T-helper 1 cell treated with Interleukin-12 subunit alpha and Interleukin-12 subunit beta and Interleukin-4 antibody, amounts not matched to agents 30 ng/mL and 1 ng/mL, for 36 hours (primary cell): Measurements from ENCODE around the gene CDC42BPB. TPM values are rescaled to one million over a fixed set of nuclear protein-coding genes. Genes with fewer than 3 reads are reported as not detected.

ENCODE experiments used
- intact Hi-C: fragments of 100-400 bp; cut with micrococcal nuclease; formaldehyde crosslinking; loops from one replicate; pipeline ENCODE4 v1.15.1; 2024
- total RNA-seq: library from RNA; stranded (reverse); gene quantifications from 2 replicates; pipeline ENCODE4 v1.2.3, GENCODE V29; 2022

The CDC42BPB gene
- total RNA-seq, 1 donor from 2014 or later = 1.2 TPM

DNA sequence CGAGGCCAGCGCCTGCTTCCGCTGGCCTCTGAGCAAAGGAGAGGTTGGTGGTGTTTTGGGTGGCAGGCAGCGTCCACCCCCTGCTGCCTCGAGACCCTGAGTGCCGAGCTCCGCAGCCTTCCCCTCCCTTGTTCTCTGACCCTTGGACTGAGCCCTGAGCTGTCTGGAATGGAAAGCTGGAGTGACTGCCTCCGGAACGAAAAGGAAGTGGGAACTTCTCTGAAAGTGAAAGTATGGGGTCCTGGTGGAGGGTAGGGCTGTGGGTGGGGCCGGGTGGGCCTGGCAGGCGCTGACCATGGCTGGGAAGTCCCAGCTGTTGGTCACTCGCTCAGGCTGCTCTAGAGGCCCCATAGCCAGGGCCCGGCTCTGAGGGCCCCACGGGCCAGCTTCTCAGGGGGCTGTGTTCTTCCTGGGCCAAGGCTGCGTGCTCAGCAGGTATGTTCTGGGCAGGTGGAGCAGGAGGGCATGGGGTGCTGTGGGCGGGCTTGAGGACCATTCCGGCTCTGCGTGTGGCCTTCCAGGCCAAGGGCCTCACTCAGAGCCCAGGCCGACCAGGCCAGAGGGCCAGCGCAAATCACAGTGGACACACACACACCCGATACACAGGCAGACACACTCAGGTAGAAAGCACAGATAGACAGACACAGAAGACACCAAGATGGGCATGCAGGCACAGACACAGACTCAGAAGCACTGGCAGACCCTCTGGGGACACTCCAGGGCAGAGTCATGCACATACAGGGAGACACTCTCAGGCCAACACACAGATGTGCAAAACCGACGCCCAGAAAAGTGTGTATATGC, 37.3 kb upstream of the CDC42BPB start, which contains the start of gene EXOC3L4:
TSS of gene EXOC3L4 (plus strand) at position 320 of the 804 bp plus-strand sequence. CDS start 5,495 bp downstream, outside the sequence.
- intact Hi-C loops = no loop called here

DNA sequence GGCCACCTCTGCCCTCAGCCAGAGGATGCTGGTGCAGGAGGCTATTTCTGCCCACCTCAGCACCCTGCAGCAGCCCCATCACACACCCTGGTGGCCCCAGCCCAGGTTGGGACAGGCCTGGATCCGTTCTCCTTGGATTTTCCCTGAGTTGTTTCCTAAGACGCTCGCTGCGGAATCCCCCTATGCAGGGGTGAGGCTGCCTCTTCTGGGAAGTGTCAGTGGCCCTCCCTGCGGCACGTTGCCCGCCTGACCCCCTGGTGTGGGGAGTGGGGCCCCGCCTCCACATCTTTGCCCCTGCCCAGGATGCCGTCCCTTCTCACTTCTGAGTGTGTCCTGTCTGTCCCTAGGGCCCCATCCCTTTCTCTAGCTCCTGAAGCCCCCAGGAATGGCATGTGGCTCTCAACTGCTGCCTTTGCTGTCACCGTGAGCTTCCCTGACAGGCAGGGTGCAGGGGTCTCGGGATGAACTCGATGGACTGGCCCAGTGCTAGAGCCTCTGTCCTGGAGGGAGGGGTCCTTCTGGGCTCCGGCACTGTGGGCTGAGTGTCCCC, 36.6 kb upstream of the CDC42BPB start:
- intact Hi-C loops = no loop called here

DNA sequence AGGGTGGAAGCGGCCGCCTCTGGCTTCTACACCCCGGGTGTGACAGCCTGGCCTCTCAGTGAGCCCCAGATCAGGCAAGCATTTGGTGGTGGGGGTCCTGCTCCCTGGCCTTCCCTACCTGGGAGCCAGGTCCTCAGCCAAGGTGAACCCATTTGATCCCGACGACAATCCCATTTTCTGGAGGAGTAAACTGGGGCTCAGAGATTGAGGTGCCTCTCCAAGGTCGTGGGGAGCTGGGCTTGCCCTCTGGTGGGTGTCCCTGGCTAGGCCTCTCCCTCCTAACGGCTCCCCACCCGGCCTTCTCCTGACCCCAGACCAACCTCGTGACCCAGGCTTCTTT, 34.5 kb upstream of the CDC42BPB start:
- intact Hi-C loops = loop anchor here (1.0 to 2.0 kb wide), 4 partner anchors 14 to 398 kb away; partner anchors contain the start of gene CDC42BPB

DNA sequence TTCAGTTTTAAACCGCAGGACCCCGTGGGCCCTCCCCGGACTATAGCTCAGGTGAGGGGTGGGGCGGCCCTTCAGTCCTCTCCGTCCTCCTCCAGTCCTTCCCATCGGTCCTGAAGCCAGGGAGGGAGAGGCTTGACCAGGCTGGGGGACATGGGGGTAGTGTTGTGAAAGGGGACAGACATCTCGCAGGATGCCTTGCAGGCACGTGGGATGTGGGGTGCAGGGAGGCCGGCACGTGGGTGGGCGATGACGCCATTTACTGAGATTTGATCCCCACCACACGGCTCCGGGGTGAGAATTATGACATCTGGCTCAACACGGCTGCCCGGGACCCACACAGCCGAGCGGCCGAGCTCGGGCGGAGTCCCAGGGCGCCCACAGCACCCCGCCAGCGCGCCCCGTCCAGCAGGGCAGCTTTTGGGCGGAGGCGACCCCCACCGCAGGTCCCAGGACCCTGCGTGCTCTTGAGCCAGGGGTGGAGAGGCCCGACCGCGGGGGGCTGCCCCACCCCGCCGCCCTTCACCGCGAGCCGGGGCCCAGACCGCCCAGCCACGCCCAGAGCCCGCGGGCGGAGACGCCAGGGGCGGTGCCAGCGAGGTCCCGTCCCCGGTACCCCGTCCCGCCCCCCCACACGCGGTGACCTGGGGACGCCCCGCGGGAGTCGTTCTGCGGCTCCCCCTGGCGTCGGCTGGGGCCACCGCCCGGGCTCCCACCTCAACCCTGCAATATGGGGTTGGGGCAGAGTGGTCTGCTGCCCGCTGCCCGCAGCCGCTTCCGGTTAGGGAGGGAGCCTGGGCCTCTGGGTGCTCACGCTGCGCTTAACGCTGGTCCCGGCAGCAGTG, 33.9 kb upstream of the CDC42BPB start:
- intact Hi-C loops = loop anchor here (1.0 to 2.0 kb wide), 4 partner anchors 13 to 397 kb away; partner anchors contain the start of gene CDC42BPB

DNA sequence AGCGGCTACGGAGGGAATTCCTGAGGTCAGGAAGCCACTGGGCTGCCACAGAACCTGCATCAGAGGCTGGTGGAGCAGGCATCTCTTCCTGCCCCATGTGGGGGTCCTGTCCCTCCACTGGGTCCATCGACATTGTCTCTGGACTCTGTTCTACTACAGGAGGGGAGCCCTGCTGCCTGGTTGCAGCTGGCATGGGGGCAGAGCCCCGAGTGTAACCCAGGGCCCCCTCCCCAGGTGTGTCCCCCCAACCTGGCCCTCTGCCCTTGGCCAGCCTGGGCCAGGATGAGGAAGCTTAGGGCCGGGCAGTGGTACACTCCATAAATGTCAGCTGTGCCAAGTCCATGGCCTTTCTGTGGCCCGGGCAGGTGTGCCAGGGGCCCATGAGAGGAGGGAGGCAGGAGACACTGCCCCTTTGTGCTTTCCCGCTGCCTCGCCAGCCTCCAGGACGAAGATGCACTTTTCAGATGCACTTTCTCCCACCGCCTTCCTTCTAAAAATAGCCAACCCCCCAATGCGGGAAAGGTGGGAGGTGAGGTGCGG, 33.2 kb upstream of the CDC42BPB start:
- intact Hi-C loops = loop anchor here (1.0 to 2.0 kb wide), 4 partner anchors 12 to 396 kb away; partner anchors contain the start of gene CDC42BPB

DNA sequence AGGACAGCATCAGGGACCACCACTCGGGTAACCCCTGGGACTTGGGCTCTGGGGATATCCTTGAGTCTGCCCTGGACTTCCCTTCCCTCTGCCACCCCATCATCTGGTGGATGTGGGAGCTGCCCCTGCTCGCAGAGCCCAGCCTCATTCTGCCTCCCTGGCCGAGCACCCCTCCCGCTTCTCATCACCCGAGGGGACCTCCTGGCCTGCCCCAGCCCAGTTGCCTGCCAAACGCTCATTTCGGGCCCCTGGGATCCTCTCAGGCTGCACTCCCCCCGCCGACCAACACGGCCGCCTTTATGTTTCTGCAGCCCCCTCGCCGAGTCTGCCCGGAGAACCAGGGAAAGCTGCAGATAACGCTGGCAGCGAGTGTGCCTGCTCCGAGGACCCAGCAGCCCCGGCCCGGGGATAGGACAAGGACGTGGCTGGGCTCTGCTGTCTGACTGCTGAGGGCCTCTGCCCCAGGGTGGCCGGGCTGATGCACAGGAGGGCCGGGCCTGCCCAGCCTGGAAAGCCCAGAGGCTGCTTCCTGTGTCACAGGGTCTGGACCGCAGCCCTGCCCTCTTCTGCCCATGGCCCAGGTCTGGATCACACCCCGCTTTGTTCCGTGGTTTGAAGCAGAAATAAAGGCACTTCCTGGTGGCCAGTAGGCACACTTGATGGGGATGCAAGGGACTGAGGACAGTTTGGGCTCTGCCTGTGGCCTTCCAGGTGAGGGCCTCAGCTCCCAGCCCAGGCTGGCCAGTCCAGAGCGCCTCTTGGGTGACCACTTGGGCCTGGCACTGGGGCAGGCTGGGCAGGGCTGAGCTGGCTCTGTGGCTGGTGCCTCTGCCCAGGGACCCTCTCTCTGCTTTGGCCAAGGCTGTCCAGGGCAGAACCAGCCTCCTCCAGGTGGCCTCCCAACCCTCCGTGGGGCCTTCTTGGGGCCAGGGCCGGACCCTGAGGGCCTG, 32.3 kb upstream of the CDC42BPB start:
- intact Hi-C loops = loop anchor here (2.0 kb wide), 1 partner anchor 15 kb away; no protein-coding TSS in a partner anchor

DNA sequence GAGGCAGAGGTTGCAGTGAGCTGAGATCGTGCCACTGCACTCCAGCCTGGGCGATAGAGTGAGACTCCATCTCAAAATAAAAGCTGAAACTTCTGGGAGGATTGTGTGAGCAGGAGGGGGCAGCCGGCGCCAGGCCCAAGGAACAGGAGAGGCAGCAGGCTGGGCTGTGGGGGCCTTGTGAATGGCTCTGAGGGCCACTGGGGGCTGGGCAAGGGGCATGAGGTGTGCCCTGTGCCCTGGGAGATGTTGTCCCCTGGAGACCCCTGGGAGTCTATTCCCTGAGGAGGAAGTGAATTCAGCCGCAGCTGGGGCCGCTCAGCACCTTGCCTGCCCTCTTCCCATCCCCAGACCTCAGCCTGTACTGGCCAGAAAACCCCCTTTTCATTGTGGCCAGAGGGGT, 31.6 kb upstream of the CDC42BPB start:
- intact Hi-C loops = no loop called here

DNA sequence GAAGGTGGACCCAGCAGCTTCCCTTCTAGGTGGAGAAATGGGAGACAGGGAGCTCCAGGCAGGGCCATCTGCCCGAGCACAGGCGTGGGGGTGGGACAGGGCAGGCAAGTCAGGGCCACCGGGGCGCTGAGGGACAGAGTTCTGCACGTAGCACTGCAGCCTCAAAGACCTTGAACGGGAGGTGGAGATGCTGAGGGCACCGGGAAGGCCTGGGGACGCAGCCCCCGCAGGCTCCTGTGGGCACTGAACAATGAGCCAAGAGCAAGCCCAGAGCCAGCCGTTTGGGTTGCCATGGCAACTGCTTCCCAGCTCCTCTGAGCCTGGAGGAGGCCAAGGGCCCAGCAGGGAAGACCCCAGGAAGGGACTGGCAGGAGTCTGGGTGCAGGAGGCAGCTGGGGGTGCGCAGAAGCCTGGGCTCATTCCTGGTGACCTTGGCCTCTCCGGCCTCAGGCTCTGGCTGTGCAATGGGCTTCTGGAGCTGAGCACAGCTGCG, 30.0 kb upstream of the CDC42BPB start:
- intact Hi-C loops = no loop called here

DNA sequence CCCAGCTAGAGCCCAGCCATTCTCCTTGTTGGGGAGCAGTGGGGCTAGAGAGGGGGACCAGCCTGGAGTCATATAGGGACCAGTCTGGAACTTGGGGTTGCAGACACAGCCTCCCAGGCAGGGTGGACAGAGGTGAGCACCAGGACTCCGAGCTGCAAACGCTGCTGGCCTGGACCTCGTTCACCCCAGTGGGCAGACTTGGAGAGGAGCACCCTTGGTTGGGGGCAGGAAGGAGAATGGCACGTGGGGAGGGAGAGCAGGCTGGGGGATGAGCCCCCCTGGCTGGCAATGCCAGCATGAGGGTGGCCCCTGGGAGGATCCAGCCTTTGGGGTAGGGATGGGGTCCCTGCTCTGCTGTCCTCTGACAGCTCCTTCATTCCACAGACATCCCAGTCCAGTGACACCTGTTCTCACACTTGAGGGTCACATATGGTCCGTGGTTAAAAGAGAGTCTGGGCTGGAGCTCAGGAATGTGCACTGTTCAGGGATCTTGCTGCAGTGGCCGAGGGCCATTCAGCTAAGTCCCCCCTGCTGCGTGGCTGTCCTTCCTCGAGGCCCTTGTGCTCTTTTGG, 29.5 kb upstream of the CDC42BPB start:
- intact Hi-C loops = no loop called here

DNA sequence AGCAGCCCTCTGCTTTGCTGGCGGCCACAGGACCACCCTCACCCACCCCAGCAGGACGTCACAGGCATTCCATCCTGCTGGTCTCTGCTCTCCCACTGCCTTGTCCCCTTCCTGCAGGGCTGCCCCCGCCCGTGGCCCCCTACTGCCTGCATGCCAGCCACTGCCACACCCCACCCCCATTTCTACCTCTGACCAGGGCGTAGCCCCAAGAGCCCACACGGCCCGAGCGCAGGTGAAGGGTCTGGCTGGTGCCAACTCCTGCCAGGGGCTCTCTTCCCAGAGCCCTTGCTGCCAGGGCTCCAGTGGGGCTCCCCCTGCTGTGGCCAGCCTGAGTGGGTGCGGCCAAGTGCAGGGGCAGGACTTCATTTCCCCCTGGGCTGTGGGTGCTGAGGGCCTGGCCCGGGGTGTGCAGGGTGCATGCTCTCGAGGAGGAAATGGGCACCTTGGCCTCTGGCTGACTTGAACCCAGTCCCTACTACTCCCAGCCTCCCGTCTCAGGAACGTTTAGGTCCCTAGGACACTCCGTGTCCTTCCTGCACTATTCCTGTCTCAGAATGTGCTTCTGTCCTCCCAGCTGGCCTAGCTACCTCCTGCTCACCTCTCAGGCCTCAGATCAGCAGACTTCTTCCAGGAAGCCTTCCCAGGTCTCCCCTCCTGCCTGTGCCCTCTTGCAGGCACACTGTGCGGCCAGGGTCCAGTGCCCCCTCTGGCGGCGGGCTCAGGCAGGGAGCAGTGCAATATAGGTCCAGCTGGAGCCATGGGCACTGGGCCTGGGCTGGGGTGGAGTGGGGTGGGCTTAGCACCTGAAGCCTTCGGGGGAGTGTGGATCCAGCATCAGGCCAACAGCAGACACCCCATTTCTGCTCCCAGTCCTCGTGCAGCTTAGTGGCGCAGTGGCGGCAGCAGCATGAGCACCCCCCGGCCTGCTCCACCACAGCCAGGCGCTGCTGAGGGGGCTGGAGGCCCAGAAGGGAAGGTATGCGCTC, 28.1 kb upstream of the CDC42BPB start:
- intact Hi-C loops = no loop called here

DNA sequence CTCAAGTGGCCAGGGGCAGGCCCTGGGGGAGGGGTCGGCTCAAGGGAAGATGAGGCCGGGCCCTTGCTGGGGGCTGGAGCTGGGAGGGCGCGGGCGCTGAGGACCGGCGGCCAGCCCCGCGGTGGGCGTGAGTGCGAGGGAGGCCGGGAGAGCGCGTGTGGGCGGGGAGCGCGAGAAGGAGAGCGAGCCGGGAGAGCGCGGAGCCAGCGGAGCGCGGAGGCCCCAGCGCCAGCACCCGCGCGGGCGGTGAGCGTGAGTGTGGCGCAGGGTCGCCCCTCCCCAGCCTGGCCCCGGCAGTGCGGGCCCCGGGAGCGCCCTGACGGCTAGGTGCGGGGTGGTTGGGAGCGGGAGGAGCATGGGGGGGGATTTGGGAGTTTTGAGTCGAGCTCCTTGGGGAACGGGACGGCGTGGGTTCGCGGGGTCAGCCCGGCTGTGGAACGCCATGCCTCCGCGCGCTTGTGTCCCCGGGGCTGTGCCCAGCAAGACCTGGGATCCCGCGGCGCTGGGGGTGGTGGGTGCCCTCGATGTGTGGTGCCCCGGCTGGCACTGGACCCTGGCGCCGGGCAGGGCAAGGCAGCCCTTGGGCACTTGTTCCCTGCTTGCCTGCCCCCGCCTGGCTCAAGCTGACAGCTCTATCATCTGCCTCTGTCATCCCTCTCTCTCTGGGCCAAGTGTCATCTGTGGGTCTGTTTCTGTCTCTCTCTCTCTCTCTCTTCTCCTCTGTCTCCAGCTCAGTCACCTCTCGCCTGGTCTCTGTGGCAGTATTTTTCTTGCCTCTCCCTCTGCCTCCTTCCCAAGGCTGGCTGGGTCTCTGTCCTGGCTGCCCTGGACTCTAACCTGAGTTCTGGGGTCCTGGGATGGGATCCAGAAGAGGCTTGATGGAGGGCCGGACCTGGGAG, 26.9 kb upstream of the CDC42BPB start, which contains the start of gene LBHD2:
TSS of gene LBHD2 (plus strand) at position 190 of the 899 bp plus-strand sequence. CDS start 1,803 bp downstream, outside the sequence.
- intact Hi-C loops = no loop called here

DNA sequence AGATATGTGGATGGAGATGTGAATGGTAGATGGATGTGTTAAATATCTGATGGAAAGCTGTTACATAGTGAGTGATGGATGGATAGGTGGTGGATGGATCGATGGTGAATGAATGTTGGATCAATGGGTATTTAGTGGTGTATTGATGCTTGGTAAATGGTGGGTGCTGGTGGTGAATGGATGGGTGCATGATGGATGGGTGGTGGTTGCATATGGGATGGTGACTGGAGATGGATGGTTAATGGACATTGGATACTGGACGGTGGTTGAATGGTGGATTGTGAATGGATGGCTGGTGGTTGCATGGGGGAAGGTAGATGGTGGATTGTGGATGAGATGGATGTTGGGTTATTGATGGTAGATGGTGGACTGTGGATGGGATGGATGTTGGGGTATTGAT, 24.6 kb upstream of the CDC42BPB start:
- intact Hi-C loops = no loop called here

DNA sequence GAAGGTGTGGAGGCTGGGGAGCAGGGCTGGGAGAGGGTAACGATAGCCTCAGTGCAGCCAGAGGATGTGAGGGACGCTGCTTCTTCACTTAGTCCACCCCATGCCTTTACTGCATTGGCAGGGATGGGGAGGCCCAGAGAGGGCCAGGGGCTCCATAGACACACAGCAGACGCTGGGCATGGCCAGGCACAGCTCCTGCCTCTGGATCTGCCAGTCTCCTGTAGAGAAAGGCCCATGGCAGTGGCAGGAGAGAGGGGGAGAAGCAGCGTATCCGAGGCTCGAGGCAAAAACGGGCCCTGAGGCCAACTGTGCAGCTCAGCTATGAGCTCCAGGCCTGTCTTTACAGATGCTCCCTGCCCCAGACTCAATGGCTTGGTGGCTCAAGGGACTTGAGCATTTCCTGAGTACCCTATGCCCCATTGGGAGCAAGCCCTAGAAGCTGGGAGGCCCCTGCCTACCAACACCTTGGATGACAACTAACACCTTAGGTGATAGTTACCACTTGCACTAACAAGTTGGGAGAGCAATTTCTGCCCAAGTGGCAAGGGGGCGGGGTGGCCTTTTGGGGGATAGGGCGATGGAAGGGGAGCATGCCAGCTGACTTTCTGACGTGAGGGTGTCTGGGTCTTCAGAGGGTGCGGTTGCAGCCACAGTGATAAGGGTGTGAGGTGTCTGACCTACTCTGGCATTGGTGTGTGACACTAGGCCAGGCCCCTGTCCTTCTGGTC, 21.7 kb upstream of the CDC42BPB start:
- intact Hi-C loops = loop anchor here (1.0 to 10.0 kb wide), 9 partner anchors 12 to 484 kb away; partner anchors contain the start of gene RCOR1

DNA sequence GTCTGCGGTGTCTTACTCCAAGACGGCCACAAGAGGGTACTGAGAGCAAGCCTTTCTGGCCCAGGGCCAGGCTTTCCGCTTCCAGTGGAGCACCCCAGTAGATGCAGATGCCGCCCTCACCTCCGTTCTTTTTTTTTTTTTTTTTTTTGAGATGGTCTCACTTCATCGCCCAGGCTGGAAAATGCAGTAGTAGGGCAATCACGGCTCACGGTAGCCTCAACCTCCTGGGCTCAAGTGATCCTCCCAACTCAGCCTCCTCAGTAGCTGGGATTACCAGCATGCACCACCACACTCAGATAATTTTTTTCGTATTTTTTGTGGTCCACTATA, 21.0 kb upstream of the CDC42BPB start:
- intact Hi-C loops = loop anchor here (1.0 to 10.0 kb wide), 9 partner anchors 13 to 484 kb away; partner anchors contain the start of gene RCOR1

DNA sequence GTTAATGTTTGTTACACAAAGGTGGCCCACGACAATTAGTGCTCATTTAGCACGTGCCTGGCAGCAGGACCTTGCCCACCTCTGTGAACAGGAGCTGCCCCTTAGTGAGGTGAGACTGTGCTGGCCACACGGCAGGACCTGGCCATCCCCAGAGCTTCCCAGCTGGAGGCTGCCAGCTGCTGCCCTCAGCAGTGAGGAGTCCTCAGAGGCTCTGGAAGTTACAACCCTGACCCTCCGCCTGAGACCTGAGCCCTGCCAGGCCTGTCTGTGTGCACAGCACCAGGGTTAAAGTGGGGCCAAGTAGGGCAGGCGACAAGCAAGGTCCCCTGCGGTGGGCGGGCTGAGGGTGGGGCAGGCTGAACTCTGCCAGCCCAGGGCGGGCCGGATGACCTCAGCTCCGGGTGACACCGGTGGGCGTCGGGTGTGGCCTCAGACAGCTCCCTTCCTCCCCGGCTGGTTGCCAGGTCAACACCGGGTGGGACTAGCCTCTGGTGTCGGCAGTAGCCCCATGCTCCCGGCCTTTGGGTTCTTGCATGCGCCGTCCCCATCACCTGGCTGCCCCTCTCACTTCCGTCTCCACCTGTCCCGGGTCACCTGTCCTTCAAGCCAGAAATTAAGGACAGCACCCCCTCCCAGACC, 17.5 kb upstream of the CDC42BPB start:
- intact Hi-C loops = loop anchor here (2.0 to 10.0 kb wide), 5 partner anchors 16 to 480 kb away; partner anchors contain the start of gene RCOR1
